Bronchial epithelial cell (primary cell): ENCODE data around the gene SLFN13. TPM values are rescaled to one million over a fixed set of nuclear protein-coding genes. Genes with fewer than 3 reads are reported as not detected.

ENCODE experiments used
- DNase-seq: peaks from one replicate; pipeline ENCODE4 v3.0.0-alpha.2; 2010; ENCODE audit warnings: low read depth
- FAIRE-seq: peaks from 2 replicates; lab custom pipeline; 2011; peaks lifted over from hg19 to GRCh38; lab: Jason Lieb, UNC
- H3K27me3 ChIP-seq: 2 replicates; pipeline ENCODE4 v1.5.1; 2011; ENCODE audit warnings: low read length; ENCODE audit not compliant: control insufficient read depth, insufficient read depth
- H3K36me3 ChIP-seq: 2 replicates; pipeline ENCODE4 v1.5.1; 2011; ENCODE audit warnings: low read length; ENCODE audit not compliant: control insufficient read depth, insufficient read depth
- H3K4me3 ChIP-seq: 2 replicates; pipeline ENCODE4 v1.5.1; 2011; ENCODE audit warnings: mild to moderate bottlenecking, low read depth, low read length, control low read depth
- total RNA-seq: library from RNA; depleted of rRNA; stranded (reverse); fragments of >200 nt; gene quantifications from 2 replicates; pipeline ENCODE4 v1.2.1, GENCODE V29; 2014
- TF ChIP-seq, protein P1 (sequence below): IDR thresholded peaks from 2 replicates; pipeline ENCODE4 v1.5.1; 2011; ENCODE audit warnings: mild to moderate bottlenecking, moderate library complexity, low read length, control low read depth, inconsistent platforms; ENCODE audit not compliant: insufficient read depth, severe bottlenecking

Gene SLFN13, protein sequence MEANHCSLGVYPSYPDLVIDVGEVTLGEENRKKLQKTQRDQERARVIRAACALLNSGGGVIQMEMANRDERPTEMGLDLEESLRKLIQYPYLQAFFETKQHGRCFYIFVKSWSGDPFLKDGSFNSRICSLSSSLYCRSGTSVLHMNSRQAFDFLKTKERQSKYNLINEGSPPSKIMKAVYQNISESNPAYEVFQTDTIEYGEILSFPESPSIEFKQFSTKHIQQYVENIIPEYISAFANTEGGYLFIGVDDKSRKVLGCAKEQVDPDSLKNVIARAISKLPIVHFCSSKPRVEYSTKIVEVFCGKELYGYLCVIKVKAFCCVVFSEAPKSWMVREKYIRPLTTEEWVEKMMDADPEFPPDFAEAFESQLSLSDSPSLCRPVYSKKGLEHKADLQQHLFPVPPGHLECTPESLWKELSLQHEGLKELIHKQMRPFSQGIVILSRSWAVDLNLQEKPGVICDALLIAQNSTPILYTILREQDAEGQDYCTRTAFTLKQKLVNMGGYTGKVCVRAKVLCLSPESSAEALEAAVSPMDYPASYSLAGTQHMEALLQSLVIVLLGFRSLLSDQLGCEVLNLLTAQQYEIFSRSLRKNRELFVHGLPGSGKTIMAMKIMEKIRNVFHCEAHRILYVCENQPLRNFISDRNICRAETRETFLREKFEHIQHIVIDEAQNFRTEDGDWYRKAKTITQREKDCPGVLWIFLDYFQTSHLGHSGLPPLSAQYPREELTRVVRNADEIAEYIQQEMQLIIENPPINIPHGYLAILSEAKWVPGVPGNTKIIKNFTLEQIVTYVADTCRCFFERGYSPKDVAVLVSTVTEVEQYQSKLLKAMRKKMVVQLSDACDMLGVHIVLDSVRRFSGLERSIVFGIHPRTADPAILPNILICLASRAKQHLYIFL
- 0.26 and 1.3 TPM in 2 replicates for total RNA-seq

DNA sequence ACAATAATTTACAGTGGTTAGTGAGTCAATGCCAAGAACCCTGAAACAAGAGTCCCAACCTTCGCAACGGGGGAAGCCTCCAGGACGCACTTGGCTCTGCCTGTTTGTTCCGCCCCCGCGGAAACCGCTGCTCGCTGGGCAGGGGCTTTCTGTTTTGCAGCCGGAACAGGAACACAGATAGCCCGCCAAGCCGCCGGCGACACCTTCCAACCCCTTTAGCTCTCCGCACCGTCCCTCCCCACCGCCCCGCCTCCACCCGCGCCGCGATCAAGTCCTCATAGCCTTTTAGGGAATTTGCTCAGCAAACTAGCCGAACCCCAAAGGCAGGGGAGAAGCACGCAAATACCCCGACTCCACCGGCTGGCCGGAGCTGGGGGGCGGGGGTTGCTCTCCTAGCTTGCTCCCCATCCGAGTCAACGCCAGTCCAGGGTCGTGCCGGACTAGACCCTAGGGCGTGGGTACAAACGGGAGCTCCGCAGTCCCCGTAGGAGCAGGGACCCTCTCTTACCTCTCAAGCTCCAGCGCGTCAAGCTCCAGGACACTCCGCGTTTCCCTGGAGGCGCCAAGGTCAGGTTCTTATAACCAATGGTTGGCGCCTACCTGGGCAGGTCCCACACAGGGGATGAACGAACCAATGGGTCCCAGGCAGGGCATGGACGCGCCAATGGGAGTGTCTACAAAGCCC lies at the start of gene SLFN13:
SLFN13 (minus strand) TSS at position 553 of the 685 bp plus-strand sequence. CDS start 3,086 bp downstream, outside the sequence.
- DNase-seq (peak; percentile 76), FAIRE-seq (no peak)
- Histone ChIP-seq H3K36me3 (no peaks in the 10 kb centered on the region), H3K4me3 (peak within 1 kb of the TSS; percentile 47), H3K27me3 (peaks cover 13% of the 10 kb centered on the region)
- TF ChIP-seq, protein P1, sequence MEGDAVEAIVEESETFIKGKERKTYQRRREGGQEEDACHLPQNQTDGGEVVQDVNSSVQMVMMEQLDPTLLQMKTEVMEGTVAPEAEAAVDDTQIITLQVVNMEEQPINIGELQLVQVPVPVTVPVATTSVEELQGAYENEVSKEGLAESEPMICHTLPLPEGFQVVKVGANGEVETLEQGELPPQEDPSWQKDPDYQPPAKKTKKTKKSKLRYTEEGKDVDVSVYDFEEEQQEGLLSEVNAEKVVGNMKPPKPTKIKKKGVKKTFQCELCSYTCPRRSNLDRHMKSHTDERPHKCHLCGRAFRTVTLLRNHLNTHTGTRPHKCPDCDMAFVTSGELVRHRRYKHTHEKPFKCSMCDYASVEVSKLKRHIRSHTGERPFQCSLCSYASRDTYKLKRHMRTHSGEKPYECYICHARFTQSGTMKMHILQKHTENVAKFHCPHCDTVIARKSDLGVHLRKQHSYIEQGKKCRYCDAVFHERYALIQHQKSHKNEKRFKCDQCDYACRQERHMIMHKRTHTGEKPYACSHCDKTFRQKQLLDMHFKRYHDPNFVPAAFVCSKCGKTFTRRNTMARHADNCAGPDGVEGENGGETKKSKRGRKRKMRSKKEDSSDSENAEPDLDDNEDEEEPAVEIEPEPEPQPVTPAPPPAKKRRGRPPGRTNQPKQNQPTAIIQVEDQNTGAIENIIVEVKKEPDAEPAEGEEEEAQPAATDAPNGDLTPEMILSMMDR: no peak

DNA sequence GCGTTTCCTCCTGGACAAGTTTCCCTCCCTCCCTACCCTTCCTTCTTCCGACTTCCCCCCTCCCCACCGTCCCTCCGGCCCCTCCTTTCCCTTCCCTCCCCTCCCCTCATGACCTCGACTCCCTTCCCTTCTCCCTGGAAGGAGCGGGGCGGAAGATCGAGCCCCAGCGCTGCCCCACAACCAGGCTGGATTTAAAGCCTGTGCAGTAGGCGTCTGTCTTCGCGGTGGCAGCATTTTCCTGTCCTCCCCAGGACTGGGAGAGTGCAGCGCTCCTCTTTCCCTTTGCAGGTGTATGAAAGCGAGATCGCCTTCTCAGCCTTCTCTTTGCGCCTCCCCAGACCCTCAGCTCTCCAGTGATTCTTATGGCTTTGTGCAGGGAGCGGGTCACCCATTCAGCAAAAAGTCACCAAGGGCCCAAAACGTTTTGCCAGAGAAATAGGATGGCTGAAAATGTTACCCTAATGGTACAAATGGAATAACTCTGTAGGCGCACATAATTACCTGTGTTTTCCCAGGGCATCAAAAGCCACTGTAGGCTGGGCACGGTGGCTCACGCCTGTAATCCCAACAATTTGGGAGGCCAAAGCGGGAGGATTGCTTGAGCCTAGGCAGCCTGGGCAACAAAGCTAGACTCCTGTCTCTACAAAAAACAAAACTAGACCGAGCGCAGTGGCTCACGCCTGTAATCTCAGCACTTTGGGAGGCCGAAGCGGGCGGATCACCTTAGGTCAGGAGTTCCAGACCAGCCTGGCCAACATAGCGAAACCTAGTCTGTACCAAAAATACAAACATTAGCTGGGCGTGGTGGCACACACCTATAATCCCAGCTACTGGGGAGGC lies 48.1 kb upstream of the SLFN13 start:
- peaks cover 61% of the 10 kb centered on the region for H3K27me3 ChIP-seq
- DNase-seq (no peak), FAIRE-seq (no peak)
- H3K36me3 ChIP-seq: no peaks in the 10 kb centered on the region
- H3K4me3 ChIP-seq: no peak overlapping the region
- TF ChIP-seq, protein P1: no peak

DNA sequence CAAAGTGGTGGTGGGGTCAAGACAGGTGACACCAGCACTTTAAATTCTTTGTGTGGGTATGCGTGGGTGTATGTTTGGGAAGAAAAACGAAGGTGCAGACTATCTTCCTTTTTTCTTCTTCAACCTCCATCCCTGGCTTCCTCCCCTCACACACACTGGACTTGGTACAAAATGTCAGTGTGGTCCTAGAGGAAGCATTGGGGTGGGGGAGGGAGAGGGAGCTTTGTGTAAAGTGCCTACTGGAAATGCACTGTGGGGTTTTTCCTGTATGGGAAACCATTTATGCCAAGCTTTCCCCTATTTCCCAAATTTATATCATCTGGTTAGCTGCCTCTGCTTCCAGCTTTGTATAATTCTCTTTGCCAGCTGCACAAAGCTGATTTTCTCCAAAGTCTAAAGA lies 44.5 kb upstream of the SLFN13 start:
- FAIRE-seq (no peak), DNase-seq (no peak)
- peaks cover 78% of the 10 kb centered on the region for H3K27me3 ChIP-seq
- H3K36me3 ChIP-seq: no peaks in the 10 kb centered on the region
- no peak overlapping the region for H3K4me3 ChIP-seq
- TF ChIP-seq, protein P1: no peak

DNA sequence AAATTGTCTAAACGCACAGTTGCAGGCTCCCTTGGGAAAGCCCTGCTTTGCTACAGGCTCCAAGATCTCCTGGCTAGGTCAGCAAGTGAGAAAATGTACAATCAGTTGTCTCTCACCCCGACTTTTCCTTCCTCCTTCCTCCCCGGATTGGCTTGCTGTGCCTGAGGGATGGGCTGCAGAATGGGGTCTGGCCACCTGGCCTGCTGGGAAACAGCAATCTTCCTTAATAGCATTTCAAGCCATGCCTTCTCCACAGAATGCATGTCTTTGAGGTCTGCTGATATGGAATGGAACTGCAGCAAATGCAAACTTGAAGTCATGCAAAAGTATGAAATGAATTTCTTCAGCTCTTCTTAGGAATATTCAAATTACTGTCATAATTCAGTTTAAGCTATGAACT lies 42.9 kb upstream of the SLFN13 start:
- Histone ChIP-seq H3K36me3 (no peaks in the 10 kb centered on the region), H3K27me3 (peaks cover 66% of the 10 kb centered on the region), H3K4me3 (no peak overlapping the region)
- TF ChIP-seq, protein P1: no peak
- FAIRE-seq (no peak), DNase-seq (no peak)

DNA sequence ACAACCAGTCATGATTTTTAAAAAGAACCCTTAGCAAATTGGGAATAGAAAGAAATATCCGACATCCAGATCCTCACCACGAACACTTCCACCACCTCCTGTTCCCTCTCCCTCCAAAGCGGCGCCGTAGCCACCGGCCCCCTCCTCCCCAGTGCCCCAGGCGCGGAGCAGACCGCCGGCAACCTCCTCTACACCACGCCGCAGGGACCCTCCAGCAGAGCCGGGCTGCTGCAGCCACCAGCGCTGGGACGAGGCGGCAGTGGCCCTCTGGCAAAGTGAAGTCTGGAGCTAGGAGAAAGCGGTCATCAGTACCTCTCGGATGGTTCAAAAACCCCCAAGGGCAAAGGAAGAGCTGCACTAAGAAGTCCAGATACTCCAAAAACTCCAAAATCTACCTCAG lies 41.4 kb upstream of the SLFN13 start:
- FAIRE-seq (no peak), DNase-seq (no peak)
- H3K36me3 ChIP-seq: no peaks in the 10 kb centered on the region
- TF ChIP-seq, protein P1: no peak
- no peak overlapping the region for H3K4me3 ChIP-seq
- H3K27me3 ChIP-seq: peaks cover 56% of the 10 kb centered on the region
